HepG2 (cell line): ENCODE data around the gene STKLD1. TPM values are rescaled to one million over a fixed set of nuclear protein-coding genes. Genes with fewer than 3 reads are reported as not detected.
A peak's percentile ranks its signal among the peaks of the same experiment; 100 is the strongest.

ENCODE experiments used
- EED ChIP-seq: sonication (generic); formaldehyde crosslinking; IDR thresholded peaks from 2 replicates; pipeline ENCODE4 v1.5.0; 2020; ENCODE audit warnings: mild to moderate bottlenecking, missing genetic modification reagents
- HOXA7 ChIP-seq: sonication (generic); formaldehyde crosslinking; IDR thresholded peaks from 2 replicates; pipeline ENCODE4 v1.8.1; 2022; ENCODE audit warnings: mild to moderate bottlenecking, missing genetic modification reagents, moderate library complexity
- KAT2B ChIP-seq: fragments of 150-350 bp; IDR thresholded peaks from 2 replicates; pipeline ENCODE4 v1.6.1; 2014; ENCODE audit warnings: low read depth, low read length, borderline replicate concordance
- MAFF ChIP-seq: IDR thresholded peaks from 2 replicates; pipeline ENCODE4 v1.6.1; 2011; ENCODE audit warnings: low read depth, low read length, improper control_type of control experiment
- NCOR1 ChIP-seq: fragments of 200-600 bp; sonication (generic); IDR thresholded peaks from 2 replicates; pipeline ENCODE4 v1.7.0; 2017; ENCODE audit warnings: antibody characterized with exemption, low read length, borderline replicate concordance
- RFXANK ChIP-seq: IDR thresholded peaks from 2 replicates; pipeline ENCODE4 v1.6.1; 2016
- ZBTB7A ChIP-seq: sonication (generic); formaldehyde crosslinking; IDR thresholded peaks from 2 replicates; pipeline ENCODE4 v1.8.0; 2022; ENCODE audit warnings: mild to moderate bottlenecking, missing genetic modification reagents
- ZFP82 ChIP-seq: sonication (generic); formaldehyde crosslinking; IDR thresholded peaks from 2 replicates; pipeline ENCODE4 v1.5.1; 2020; ENCODE audit warnings: mild to moderate bottlenecking, missing genetic modification reagents, borderline replicate concordance
- ZNF446 ChIP-seq: sonication (generic); formaldehyde crosslinking; IDR thresholded peaks from 2 replicates; pipeline ENCODE4 v1.5.0; 2020; ENCODE audit warnings: mild to moderate bottlenecking, missing genetic modification reagents
- ZNF614 ChIP-seq: IDR thresholded peaks from 2 replicates; pipeline ENCODE4 v1.6.1; 2018; ENCODE audit warnings: missing biosample characterization, missing genetic modification reagents, inconsistent platforms, borderline replicate concordance
- ZNF7 ChIP-seq: IDR thresholded peaks from 2 replicates; pipeline ENCODE4 v1.6.1; 2016; ENCODE audit warnings: missing biosample characterization, missing genetic modification reagents
- ZNF746 ChIP-seq: sonication (generic); formaldehyde crosslinking; IDR thresholded peaks from 2 replicates; pipeline ENCODE4 v1.8.0; 2022; ENCODE audit warnings: mild to moderate bottlenecking, missing genetic modification reagents
- ZNF747 ChIP-seq: sonication (generic); formaldehyde crosslinking; IDR thresholded peaks from 2 replicates; pipeline ENCODE4 v1.8.1; 2023; ENCODE audit warnings: missing genetic modification reagents, mild to moderate bottlenecking, borderline replicate concordance
- ZNF75D ChIP-seq: sonication (generic); formaldehyde crosslinking; IDR thresholded peaks from 2 replicates; pipeline ENCODE4 v1.8.1; 2023; ENCODE audit warnings: missing genetic modification reagents, mild to moderate bottlenecking, borderline replicate concordance
- ZNF768 ChIP-seq: sonication (generic); formaldehyde crosslinking; IDR thresholded peaks from 2 replicates; pipeline ENCODE4 v1.4.0; 2020; ENCODE audit warnings: missing genetic modification reagents
- ZNF781 ChIP-seq: sonication (generic); formaldehyde crosslinking; IDR thresholded peaks from 2 replicates; pipeline ENCODE4 v1.5.1; 2020; ENCODE audit warnings: borderline replicate concordance, mild to moderate bottlenecking, missing genetic modification reagents; ENCODE audit errors: not compliant biosample characterization
- ZSCAN12 ChIP-seq: sonication (generic); formaldehyde crosslinking; IDR thresholded peaks from 2 replicates; pipeline ENCODE4 v1.9.0; 2021; ENCODE audit warnings: mild to moderate bottlenecking, missing genetic modification reagents
- polyA plus RNA-seq, 8 experiments: library from polyadenylated mRNA; depleted of rRNA in 3 of 8; stranded (reverse) in 7 of 8; unstranded in 1 of 8; fragments of >200 nt; fragmentation: Illumina TruSeq in 4 of 8; extraction: Trizol in 4 of 8; gene quantifications; 2 replicates each; pipeline versions ENCODE4 v1.2.1 to v1.2.3, GENCODE V29; 2011 to 2016; ENCODE audit warnings: low read depth in 4 of 8, missing spikeins in 1 of 8, mixed read lengths in 1 of 8; ENCODE audit not compliant: insufficient read depth in 1 of 8
- total RNA-seq, 5 experiments: library from RNA; depleted of rRNA; stranded (reverse); fragments of >200 nt; fragmentation: Illumina TruSeq; extraction: Trizol; gene quantifications; 2 replicates each; pipeline ENCODE4 v1.2.3, GENCODE V29; 2016; ENCODE audit warnings: low read depth in 1 of 5
- TF ChIP-seq, protein P1 (sequence below): sonication (generic); formaldehyde crosslinking; conservative IDR thresholded peaks from 2 replicates; pipeline ENCODE4 v1.8.0; 2022; ENCODE audit warnings: low read depth, missing genetic modification reagents
- TF ChIP-seq, protein P2 (sequence below): sonication (generic); formaldehyde crosslinking; IDR thresholded peaks from 2 replicates; pipeline ENCODE4 v1.8.0; 2022; ENCODE audit warnings: missing genetic modification reagents, mild to moderate bottlenecking, inconsistent platforms, borderline replicate concordance
- TF ChIP-seq, protein P3 (sequence below): sonication (generic); formaldehyde crosslinking; IDR thresholded peaks from one replicate; pipeline ENCODE4 v1.5.1; 2020; ENCODE audit warnings: mild to moderate bottlenecking, missing genetic modification reagents; ENCODE audit errors: not compliant biosample characterization

The STKLD1 gene
- total and polyA plus RNA-seq, 2 of the 13 experiments (the other 11 are each of a cell fraction or from before 2014, with no cell fraction given) = 1.5 to 2.2 TPM

DNA sequence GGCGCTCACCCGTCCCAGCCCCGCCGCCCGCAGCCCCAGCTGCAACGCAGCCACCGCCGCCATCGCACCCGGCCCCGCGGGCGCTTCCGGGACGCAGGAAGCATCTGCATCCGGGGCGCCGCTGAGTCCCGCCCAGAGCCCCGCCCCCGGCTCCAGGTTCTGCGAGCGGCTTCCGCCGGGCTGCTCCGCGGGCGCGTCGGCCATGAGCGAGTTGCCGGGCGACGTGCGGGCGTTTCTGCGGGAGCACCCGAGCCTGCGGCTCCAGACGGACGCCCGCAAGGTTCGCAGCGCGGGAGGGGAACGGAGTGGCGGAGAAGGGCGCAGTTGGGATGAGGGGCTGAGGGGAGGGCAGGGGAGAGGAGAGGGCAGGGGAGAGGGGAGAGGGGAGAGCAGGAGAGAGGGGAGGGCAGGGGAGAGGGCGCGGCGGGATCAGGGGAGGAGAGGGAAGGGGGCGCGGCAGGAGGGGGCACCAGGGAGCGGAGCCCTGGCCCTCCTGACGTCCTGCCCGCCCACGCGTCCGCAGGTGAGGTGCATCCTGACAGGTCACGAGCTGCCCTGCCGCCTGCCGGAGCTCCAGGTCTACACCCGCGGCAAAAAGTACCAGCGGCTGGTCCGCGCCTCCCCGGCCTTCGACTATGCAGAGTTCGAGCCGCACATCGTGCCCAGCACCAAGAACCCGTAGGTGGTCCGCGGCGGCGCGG is 19.6 kb upstream of the STKLD1 start, which contains the start of the genes SURF1 and SURF2 (continued):
- TF ChIP-seq ZNF781 (CRISPR knock-in tag) = no peak
- TF ChIP-seq, protein P1, sequence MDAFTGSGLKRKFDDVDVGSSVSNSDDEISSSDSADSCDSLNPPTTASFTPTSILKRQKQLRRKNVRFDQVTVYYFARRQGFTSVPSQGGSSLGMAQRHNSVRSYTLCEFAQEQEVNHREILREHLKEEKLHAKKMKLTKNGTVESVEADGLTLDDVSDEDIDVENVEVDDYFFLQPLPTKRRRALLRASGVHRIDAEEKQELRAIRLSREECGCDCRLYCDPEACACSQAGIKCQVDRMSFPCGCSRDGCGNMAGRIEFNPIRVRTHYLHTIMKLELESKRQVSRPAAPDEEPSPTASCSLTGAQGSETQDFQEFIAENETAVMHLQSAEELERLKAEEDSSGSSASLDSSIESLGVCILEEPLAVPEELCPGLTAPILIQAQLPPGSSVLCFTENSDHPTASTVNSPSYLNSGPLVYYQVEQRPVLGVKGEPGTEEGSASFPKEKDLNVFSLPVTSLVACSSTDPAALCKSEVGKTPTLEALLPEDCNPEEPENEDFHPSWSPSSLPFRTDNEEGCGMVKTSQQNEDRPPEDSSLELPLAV = no peak
- TF ChIP-seq KAT2B = no peak
- TF ChIP-seq ZNF614 (CRISPR knock-in tag) = no peak
- TF ChIP-seq, protein P2, sequence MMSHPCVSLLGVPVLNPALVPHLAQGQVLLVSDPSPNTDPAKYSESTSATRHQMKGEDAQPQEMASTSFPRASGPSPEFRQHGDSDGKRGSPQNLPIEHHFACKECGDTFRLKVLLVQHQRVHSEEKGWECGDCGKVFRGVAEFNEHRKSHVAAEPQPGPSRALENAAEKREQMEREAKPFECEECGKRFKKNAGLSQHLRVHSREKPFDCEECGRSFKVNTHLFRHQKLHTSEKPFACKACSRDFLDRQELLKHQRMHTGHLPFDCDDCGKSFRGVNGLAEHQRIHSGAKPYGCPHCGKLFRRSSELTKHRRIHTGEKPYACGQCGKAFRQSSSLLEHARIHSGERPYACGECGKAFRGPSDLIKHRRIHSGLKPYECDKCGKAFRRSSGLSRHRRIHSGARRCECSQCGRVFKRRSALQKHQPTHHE (CRISPR knock-in tag) = no peak
- TF ChIP-seq HOXA7 (CRISPR knock-in tag) = no peak
- TF ChIP-seq ZSCAN12 (CRISPR knock-in tag) = no peak
- no peak for TF ChIP-seq ZBTB7A (CRISPR knock-in tag)
- TF ChIP-seq ZNF746 (CRISPR knock-in tag) = peak; percentile 70
- no peak for TF ChIP-seq ZNF7 (CRISPR knock-in tag)
- TF ChIP-seq ZNF747 = no peak
- TF ChIP-seq, protein P3, sequence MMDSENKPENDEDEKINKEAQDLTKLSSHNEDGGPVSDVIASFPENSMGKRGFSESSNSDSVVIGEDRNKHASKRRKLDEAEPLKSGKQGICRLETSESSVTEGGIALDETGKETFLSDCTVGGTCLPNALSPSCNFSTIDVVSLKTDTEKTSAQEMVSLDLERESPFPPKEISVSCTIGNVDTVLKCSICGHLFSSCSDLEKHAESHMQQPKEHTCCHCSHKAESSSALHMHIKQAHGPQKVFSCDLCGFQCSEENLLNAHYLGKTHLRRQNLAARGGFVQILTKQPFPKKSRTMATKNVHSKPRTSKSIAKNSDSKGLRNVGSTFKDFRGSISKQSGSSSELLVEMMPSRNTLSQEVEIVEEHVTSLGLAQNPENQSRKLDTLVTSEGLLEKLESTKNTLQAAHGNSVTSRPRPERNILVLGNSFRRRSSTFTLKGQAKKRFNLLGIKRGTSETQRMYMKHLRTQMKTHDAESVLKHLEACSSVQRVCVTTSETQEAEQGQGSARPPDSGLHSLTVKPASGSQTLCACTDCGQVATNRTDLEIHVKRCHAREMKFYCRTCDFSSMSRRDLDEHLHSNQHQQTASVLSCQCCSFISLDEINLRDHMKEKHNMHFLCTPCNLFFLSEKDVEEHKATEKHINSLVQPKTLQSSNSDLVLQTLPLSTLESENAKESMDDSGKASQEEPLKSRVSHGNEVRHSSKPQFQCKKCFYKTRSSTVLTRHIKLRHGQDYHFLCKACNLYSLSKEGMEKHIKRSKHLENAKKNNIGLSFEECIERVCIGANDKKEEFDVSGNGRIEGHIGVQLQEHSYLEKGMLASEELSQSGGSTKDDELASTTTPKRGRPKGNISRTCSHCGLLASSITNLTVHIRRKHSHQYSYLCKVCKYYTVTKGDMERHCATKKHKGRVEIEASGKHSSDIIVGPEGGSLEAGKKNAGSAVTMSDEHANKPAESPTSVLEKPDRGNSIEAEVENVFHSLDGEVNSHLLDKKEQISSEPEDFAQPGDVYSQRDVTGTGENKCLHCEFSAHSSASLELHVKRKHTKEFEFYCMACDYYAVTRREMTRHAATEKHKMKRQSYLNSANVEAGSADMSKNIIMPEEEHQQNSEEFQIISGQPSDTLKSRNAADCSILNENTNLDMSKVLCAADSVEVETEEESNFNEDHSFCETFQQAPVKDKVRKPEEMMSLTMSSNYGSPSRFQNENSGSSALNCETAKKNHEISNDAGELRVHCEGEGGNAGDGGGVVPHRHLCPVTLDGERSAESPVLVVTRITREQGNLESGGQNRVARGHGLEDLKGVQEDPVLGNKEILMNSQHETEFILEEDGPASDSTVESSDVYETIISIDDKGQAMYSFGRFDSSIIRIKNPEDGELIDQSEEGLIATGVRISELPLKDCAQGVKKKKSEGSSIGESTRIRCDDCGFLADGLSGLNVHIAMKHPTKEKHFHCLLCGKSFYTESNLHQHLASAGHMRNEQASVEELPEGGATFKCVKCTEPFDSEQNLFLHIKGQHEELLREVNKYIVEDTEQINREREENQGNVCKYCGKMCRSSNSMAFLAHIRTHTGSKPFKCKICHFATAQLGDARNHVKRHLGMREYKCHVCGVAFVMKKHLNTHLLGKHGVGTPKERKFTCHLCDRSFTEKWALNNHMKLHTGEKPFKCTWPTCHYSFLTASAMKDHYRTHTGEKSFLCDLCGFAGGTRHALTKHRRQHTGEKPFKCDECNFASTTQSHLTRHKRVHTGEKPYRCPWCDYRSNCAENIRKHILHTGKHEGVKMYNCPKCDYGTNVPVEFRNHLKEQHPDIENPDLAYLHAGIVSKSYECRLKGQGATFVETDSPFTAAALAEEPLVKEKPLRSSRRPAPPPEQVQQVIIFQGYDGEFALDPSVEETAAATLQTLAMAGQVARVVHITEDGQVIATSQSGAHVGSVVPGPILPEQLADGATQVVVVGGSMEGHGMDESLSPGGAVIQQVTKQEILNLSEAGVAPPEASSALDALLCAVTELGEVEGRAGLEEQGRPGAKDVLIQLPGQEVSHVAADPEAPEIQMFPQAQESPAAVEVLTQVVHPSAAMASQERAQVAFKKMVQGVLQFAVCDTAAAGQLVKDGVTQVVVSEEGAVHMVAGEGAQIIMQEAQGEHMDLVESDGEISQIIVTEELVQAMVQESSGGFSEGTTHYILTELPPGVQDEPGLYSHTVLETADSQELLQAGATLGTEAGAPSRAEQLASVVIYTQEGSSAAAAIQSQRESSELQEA (CRISPR knock-in tag) = no peak
- TF ChIP-seq NCOR1 = no peak
- no peak for TF ChIP-seq ZNF75D (CRISPR knock-in tag)
- TF ChIP-seq MAFF = no peak
- TF ChIP-seq ZNF768 (CRISPR knock-in tag) = no peak
- no peak for TF ChIP-seq EED (CRISPR knock-in tag)
- no peak for TF ChIP-seq ZFP82 (CRISPR knock-in tag)
- TF ChIP-seq ZNF446 = no peak
- TF ChIP-seq RFXANK (CRISPR knock-in tag) = no peak
